ENCODE results near the gene BTBD9. TPM values are rescaled to one million over a fixed set of nuclear protein-coding genes. Genes with fewer than 3 reads are reported as not detected.

BTBD9 gene
- total RNA-seq, 3 donors from 2014 or later, result 12.8 to 25.5 (median 19.0) TPM

- TF ChIP-seq CTCF (IDR thresholded peaks at IDR 0.05) (no peak), POLR2A (IDR thresholded peaks at IDR 0.05) (no peak), POLR2AphosphoS5 (IDR thresholded peaks at IDR 0.05) (no peak)
- intact Hi-C loops (cut with DNase I; ENCODE audit: low total_unique reads), result no loop called here
- Histone ChIP-seq H3K4me1 (no peaks in the 10 kb centered on the region), H3K9me3 (no peaks in the 10 kb centered on the region), H3K4me3 (no peak overlapping the region), H3K36me3 (no peaks in the 10 kb centered on the region), H3K27ac (no peak overlapping the region), H3K27me3 (no peaks in the 10 kb centered on the region)
- DNase-seq (ENCODE audit: low spot score in 2 of 2), result no peak
Observed at GRCh38 chr6:38587766-38588362, 51.9 kb downstream of the BTBD9 start.

GRCh38 chr6:38586992-38587391 is 52.7 kb downstream of the BTBD9 start:
- Histone ChIP-seq H3K4me3 (no peak overlapping the region), H3K27ac (no peak overlapping the region), H3K9me3 (no peaks in the 10 kb centered on the region), H3K36me3 (no peaks in the 10 kb centered on the region), H3K4me1 (no peaks in the 10 kb centered on the region), H3K27me3 (no peaks in the 10 kb centered on the region)
- TF ChIP-seq POLR2A (IDR thresholded peaks at IDR 0.05) (no peak), CTCF (IDR thresholded peaks at IDR 0.05) (no peak), POLR2AphosphoS5 (IDR thresholded peaks at IDR 0.05) (no peak)
- intact Hi-C loops (cut with DNase I; ENCODE audit: low total_unique reads), result no loop called here
- no peak for DNase-seq (ENCODE audit: low spot score in 2 of 2)

- Histone ChIP-seq H3K27me3 (no peaks in the 10 kb centered on the region), H3K9me3 (no peaks in the 10 kb centered on the region), H3K4me3 (no peak overlapping the region), H3K4me1 (no peaks in the 10 kb centered on the region), H3K36me3 (no peaks in the 10 kb centered on the region), H3K27ac (no peak overlapping the region)
- DNase-seq (ENCODE audit: low spot score in 2 of 2), result no peak
- intact Hi-C loops (cut with DNase I; ENCODE audit: low total_unique reads), result no loop called here
- no peak for TF ChIP-seq CTCF (IDR thresholded peaks at IDR 0.05)
- TF ChIP-seq POLR2A (IDR thresholded peaks at IDR 0.05), result no peak
- TF ChIP-seq POLR2AphosphoS5 (IDR thresholded peaks at IDR 0.05), result no peak
Observed at GRCh38 chr6:38584731-38585130, 55.0 kb downstream of the BTBD9 start.

- TF ChIP-seq CTCF (IDR thresholded peaks at IDR 0.05), result no peak
- no peak for TF ChIP-seq POLR2AphosphoS5 (IDR thresholded peaks at IDR 0.05)
- TF ChIP-seq POLR2A (IDR thresholded peaks at IDR 0.05), result no peak
- no peak for DNase-seq (ENCODE audit: low spot score in 2 of 2)
- intact Hi-C loops (cut with DNase I; ENCODE audit: low total_unique reads), result no loop called here
Observed at GRCh38 chr6:38583523-38583922, 56.2 kb downstream of the BTBD9 start.

GRCh38 chr6:38580030-38580429 is 59.7 kb downstream of the BTBD9 start:
- no peak for DNase-seq (ENCODE audit: low spot score in 2 of 2)
- Histone ChIP-seq H3K27me3 (no peaks in the 10 kb centered on the region), H3K4me1 (no peaks in the 10 kb centered on the region), H3K27ac (no peak overlapping the region), H3K9me3 (no peaks in the 10 kb centered on the region), H3K4me3 (no peak overlapping the region), H3K36me3 (no peaks in the 10 kb centered on the region)
- intact Hi-C loops (cut with DNase I; ENCODE audit: low total_unique reads), result no loop called here
- TF ChIP-seq CTCF (IDR thresholded peaks at IDR 0.05), result no peak
- TF ChIP-seq POLR2AphosphoS5 (IDR thresholded peaks at IDR 0.05), result no peak
- TF ChIP-seq POLR2A (IDR thresholded peaks at IDR 0.05), result no peak

More at GRCh38 chr6:38583523-38583922, 56.2 kb downstream of the BTBD9 start:
- H3K9me3 ChIP-seq, result no peaks in the 10 kb centered on the region
- no peaks in the 10 kb centered on the region for H3K4me1 ChIP-seq
- H3K4me3 ChIP-seq, result no peak overlapping the region
- no peak overlapping the region for H3K27ac ChIP-seq
- H3K27me3 ChIP-seq, result no peaks in the 10 kb centered on the region
- no peaks in the 10 kb centered on the region for H3K36me3 ChIP-seq
